Osteoblast (primary cell): Measurements from ENCODE around the gene TPM3. TPM values are rescaled to one million over a fixed set of nuclear protein-coding genes. Genes with fewer than 3 reads are reported as not detected.

ENCODE experiments used
- DNase-seq: peaks from one replicate; pipeline ENCODE4 v3.0.0; 2011; ENCODE audit warnings: low spot score, mixed read lengths; ENCODE audit not compliant: insufficient read length; ENCODE audit errors: missing footprints
- H2AFZ ChIP-seq: 2 replicates; pipeline ENCODE4 v1.6.0; 2011; ENCODE audit warnings: mild to moderate bottlenecking, low read length
- H3K27ac ChIP-seq: 2 replicates; pipeline ENCODE4 v1.5.1; 2011; ENCODE audit warnings: mild to moderate bottlenecking, low read depth, low read length, moderate library complexity
- H3K27me3 ChIP-seq: 2 replicates; pipeline ENCODE4 v1.6.0; 2012; ENCODE audit warnings: mild to moderate bottlenecking, control low read depth, inconsistent platforms, low read length, moderate library complexity; ENCODE audit not compliant: insufficient read depth
- H3K36me3 ChIP-seq: 2 replicates; pipeline ENCODE4 v1.5.1; 2011; ENCODE audit warnings: mild to moderate bottlenecking, low read length, control low read depth, moderate library complexity; ENCODE audit not compliant: insufficient read depth
- H3K4me1 ChIP-seq: 2 replicates; pipeline ENCODE4 v1.5.1; 2011; ENCODE audit warnings: mild to moderate bottlenecking, low read length, control low read depth, moderate library complexity; ENCODE audit not compliant: insufficient read depth
- H3K4me2 ChIP-seq: 2 replicates; pipeline ENCODE4 v1.6.0; 2011; ENCODE audit warnings: mild to moderate bottlenecking, low read length; ENCODE audit not compliant: insufficient read depth
- H3K4me3 ChIP-seq: fragments of 200-600 bp; sonication (generic); 3 replicates; pipeline ENCODE4 v1.5.1; 2012; ENCODE audit warnings: mild to moderate bottlenecking, low read length, inconsistent platforms; ENCODE audit not compliant: insufficient read depth
- H3K79me2 ChIP-seq: 2 replicates; pipeline ENCODE4 v1.6.0; 2012; ENCODE audit warnings: mild to moderate bottlenecking, low read length, control low read depth, inconsistent platforms; ENCODE audit not compliant: insufficient read depth
- H3K9me3 ChIP-seq: 2 replicates; pipeline ENCODE4 v1.5.1; 2011; ENCODE audit warnings: low read depth, low read length, control low read depth
- H4K20me1 ChIP-seq: 2 replicates; pipeline ENCODE4 v1.6.0; 2012; ENCODE audit warnings: mild to moderate bottlenecking, low read length, control low read depth; ENCODE audit not compliant: insufficient read depth
- CTCF ChIP-seq: IDR thresholded peaks from 2 replicates; pipeline ENCODE4 v1.5.1; 2011; ENCODE audit warnings: mild to moderate bottlenecking, low read depth, low read length, moderate library complexity; ENCODE audit errors: extremely low read depth
- total RNA-seq: library from RNA; depleted of rRNA; stranded (reverse); fragments of >200 nt; gene quantifications from 2 replicates; pipeline ENCODE4 v1.2.3, GENCODE V29; 2012

Gene TPM3
- total RNA-seq, 1 donor, result 299 TPM

GRCh38 chr1:154142358-154142757 lies 49.5 kb downstream of the TPM3 start:
- H3K9me3 ChIP-seq, result no peaks in the 10 kb centered on the region
- no peak for TF ChIP-seq CTCF
- no peak overlapping the region for H3K4me3 ChIP-seq
- H3K79me2 ChIP-seq, result no peaks in the 10 kb centered on the region
- H3K4me2 ChIP-seq, result no peak overlapping the region
- DNase-seq, result no peak
- no peaks in the 10 kb centered on the region for H3K27me3 ChIP-seq
- H3K27ac ChIP-seq, result no peak overlapping the region
- H2AFZ ChIP-seq, result no peak overlapping the region
- H4K20me1 ChIP-seq, result no peaks in the 10 kb centered on the region
- H3K36me3 ChIP-seq, result no peaks in the 10 kb centered on the region
- no peaks in the 10 kb centered on the region for H3K4me1 ChIP-seq

GRCh38 chr1:154141240-154141639 lies 50.7 kb downstream of the TPM3 start:
- no peak for TF ChIP-seq CTCF
- no peaks in the 10 kb centered on the region for H3K27me3 ChIP-seq
- no peak for DNase-seq
- H3K4me1 ChIP-seq, result no peaks in the 10 kb centered on the region
- H2AFZ ChIP-seq, result no peak overlapping the region
- H3K27ac ChIP-seq, result no peak overlapping the region
- H3K79me2 ChIP-seq, result no peaks in the 10 kb centered on the region
- no peaks in the 10 kb centered on the region for H3K36me3 ChIP-seq
- no peaks in the 10 kb centered on the region for H4K20me1 ChIP-seq
- H3K9me3 ChIP-seq, result no peaks in the 10 kb centered on the region
- no peak overlapping the region for H3K4me2 ChIP-seq
- no peak overlapping the region for H3K4me3 ChIP-seq

DNA sequence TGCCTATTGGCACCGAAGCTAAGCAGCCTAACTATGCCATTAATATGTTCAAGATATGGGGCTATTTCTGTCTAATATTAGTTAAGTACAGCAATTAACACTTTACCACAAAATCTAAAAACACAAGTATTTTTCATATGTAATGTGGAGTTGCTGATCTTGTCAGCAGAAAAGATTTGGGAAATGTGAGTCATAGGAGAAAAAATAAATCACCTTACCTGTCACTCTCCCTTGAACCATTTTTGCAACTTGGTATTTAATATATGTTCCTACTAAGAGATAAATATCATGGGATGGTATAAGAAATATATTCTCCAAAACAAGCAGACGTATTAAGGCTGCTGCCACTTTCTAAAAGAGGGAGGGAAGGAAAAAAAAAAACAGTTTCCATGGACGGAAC lies 54.0 kb downstream of the TPM3 start:
- no peak overlapping the region for H3K4me3 ChIP-seq
- H3K4me1 ChIP-seq, result no peaks in the 10 kb centered on the region
- DNase-seq, result no peak
- no peaks in the 10 kb centered on the region for H3K9me3 ChIP-seq
- no peak for TF ChIP-seq CTCF
- H4K20me1 ChIP-seq, result no peaks in the 10 kb centered on the region
- H3K4me2 ChIP-seq, result no peak overlapping the region
- H2AFZ ChIP-seq, result no peak overlapping the region
- H3K27me3 ChIP-seq, result no peaks in the 10 kb centered on the region
- no peaks in the 10 kb centered on the region for H3K36me3 ChIP-seq
- H3K79me2 ChIP-seq, result no peaks in the 10 kb centered on the region
- no peak overlapping the region for H3K27ac ChIP-seq

DNA sequence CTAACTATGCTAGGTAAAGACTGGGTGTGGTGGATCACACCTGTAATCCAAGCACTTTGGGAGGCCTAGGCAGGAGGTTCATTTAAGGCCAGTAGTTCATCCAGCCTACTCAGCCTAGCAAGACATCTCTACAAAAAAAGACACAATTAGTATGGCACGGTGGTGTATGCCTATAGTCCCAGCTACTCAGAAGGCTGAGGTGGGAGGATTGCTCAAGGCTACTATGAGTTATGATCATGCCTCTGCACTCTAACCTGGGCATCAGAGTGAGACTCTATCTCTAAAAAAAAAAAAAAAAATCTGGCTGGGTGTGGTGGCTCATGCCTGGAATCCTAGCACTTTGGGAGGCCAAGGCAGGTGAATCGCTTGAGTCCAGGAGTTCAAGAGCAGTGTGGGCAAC lies 58.6 kb downstream of the TPM3 start:
- H2AFZ ChIP-seq, result no peak overlapping the region
- peaks cover 4% of the 10 kb centered on the region for H3K4me1 ChIP-seq
- TF ChIP-seq CTCF, result no peak
- H3K36me3 ChIP-seq, result no peaks in the 10 kb centered on the region
- no peak overlapping the region for H3K4me3 ChIP-seq
- H3K27ac ChIP-seq, result no peak overlapping the region
- H4K20me1 ChIP-seq, result no peaks in the 10 kb centered on the region
- no peaks in the 10 kb centered on the region for H3K79me2 ChIP-seq
- no peaks in the 10 kb centered on the region for H3K9me3 ChIP-seq
- no peak overlapping the region for H3K4me2 ChIP-seq
- no peaks in the 10 kb centered on the region for H3K27me3 ChIP-seq
- peak; percentile 65 for DNase-seq
